Measurements from ENCODE around the gene FHOD3.

- TF ChIP-seq, protein P1, sequence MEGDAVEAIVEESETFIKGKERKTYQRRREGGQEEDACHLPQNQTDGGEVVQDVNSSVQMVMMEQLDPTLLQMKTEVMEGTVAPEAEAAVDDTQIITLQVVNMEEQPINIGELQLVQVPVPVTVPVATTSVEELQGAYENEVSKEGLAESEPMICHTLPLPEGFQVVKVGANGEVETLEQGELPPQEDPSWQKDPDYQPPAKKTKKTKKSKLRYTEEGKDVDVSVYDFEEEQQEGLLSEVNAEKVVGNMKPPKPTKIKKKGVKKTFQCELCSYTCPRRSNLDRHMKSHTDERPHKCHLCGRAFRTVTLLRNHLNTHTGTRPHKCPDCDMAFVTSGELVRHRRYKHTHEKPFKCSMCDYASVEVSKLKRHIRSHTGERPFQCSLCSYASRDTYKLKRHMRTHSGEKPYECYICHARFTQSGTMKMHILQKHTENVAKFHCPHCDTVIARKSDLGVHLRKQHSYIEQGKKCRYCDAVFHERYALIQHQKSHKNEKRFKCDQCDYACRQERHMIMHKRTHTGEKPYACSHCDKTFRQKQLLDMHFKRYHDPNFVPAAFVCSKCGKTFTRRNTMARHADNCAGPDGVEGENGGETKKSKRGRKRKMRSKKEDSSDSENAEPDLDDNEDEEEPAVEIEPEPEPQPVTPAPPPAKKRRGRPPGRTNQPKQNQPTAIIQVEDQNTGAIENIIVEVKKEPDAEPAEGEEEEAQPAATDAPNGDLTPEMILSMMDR (IDR thresholded peaks at IDR 0.05; ENCODE audit: low read length), result no peak
- TF ChIP-seq EZH2phosphoT487 (IDR thresholded peaks at IDR 0.05; ENCODE audit: low read length) (no peak), EZH2 (optimal IDR thresholded peaks at IDR 0.05; ENCODE audit: low read depth, low read length) (no peak)
Measured at GRCh38 chr18:36745219-36745975, 447.9 kb downstream of the FHOD3 start.

Data from MM.1S (cell line).